GM21723 (cell line): ENCODE measurements around the gene BABAM1.

Experiments
- ATAC-seq: cut with Tn5 transposase; IDR thresholded peaks from one replicate; pipeline ENCODE4 v1.9.1; 2021; ENCODE audit warnings: mild to moderate bottlenecking, moderate library complexity; ENCODE audit not compliant: unreplicated experiment

BABAM1 gene

GRCh38 chr19:17266975-17267788, at the start of gene BABAM1:
TSS of gene BABAM1 (plus strand) at chr19:17267443. CDS start at chr19:17268807, 1,364 bp downstream.
- peak; percentile 86 for ATAC-seq

GRCh38 chr19:17219286-17219685, 48.0 kb upstream of the BABAM1 start:
- no peak for ATAC-seq

DNA sequence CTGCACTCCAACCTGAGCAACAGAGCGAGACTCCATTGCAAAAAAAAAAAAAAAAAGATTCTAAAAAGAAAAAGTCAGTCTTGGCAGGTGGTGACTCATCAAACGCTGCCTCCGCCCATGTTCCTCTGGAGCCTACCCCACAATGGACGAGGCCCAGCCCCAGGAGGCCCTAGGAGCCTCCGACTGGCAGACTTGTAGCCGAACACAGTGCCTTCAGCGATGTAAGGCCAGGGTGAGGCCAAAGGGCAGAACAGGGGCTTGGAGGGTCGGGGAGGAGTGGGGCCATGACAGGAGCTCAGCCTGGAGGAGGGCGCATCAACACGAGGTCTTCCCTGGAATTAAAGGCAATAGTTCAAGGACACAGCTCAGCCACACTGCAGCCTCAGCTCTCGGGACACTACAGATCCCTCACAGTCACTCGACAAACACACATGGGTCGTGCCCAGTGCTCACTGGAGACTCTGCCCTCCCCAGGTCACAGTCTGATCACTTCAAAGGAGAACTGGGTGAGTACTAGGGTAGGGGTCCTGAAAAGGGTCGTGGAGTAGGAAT, 47.0 kb upstream of the BABAM1 start:
- ATAC-seq, result no peak

GRCh38 chr19:17225053-17225452, 42.2 kb upstream of the BABAM1 start:
- no peak for ATAC-seq

DNA sequence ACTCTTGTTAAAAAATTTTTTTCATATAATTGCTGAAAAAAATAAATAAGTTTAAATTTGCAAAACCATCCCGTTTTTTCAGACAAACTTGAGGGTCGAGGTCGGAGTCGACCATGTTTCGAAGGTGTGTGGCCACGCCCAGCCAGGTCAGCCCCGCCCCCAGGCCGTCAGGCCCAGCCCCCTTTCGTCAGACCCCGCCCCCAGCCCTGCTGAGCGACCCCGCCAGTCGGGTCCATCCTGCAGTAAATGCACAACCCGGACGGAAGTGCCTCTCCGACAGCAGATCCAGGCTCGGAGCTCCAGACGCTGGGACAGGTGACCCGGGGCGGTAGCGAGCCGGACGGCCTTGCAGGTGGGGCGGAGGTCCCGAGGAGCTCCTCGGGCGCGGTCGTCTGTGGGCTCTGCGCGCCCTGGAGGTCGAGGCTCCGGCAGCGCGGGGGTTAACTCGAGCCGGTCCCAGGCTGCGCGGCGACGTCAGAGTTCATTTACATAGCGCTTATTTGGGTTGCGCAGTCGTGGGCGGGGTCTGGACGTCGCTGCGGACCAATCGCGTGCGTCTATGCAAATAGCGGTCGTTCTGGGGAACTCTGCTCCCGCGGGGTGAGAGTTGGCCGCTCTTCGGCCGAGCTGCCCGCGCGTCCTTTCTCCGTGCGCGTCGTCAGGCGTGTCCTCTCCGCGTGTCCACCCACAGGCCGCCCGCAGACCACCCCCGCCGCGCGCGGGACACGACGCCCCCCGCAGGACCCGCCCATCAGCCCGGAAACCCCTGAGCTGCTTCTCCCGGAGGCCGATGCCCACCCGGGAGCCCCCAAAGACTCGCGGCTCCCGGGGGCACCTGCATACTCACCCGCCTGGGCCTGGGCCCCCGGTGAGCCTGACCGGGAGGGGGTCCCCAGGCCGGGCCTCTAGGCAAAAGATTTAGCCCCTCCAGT, 41.0 kb upstream of the BABAM1 start, which contains the start of gene OCEL1:
OCEL1 (plus strand) TSS at position 225 of the 932 bp plus-strand sequence; CDS start at position 247, 22 bp downstream.
- peak; percentile 92 for ATAC-seq

DNA sequence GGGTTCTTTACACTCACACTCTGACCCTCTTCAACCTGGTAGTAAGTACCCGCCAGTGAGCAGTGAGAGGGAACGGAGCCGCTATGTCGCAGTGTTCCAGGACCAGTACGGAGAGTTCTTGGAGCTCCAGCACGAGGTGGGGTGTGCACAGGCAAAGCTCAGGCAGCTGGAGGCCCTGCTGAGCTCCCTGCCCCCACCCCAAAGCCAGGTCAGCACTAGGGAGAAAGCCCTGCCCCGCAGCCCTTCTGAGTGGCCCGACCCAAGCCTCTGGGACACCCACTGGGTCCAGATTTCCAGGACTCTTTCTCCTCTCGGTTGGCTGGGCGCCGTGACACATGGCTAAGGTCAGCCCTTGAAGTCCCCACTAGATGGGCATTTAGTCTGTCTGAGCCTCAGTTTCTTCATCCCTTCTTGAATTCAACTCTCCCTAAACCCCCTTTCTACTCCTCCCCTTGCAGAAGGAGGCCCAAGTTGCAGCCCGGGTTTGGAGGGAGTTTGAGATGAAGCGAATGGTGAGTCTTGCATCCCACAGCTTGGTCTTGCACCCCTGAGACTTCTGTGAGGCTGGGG, 39.4 kb upstream of the BABAM1 start:
- no peak for ATAC-seq

- no peak for ATAC-seq
Measured at GRCh38 chr19:17229890-17230289, 37.4 kb upstream of the BABAM1 start.

DNA sequence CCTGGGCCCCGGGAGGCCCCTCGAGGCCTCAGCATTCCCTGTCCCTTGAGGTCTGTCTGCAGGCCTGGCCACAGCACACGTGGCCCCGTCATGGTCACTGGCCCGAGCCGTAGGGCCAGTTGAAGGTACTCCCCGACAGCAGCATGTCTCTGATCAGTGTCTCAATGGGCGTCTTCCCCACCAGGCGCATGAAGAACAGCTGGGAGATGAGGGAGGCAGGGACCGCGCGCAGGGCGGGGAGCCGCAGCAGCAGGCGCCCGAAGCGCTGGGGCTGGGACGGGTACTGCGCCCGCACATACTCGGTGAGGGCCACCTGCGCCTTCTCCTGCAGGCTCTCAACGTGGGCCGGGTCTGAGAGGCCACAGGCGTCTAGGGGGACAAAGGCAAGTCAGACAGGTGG, 35.0 kb upstream of the BABAM1 start:
- ATAC-seq, result no peak

GRCh38 chr19:17234911-17235299, 32.3 kb upstream of the BABAM1 start:
- ATAC-seq, result peak; percentile 69

DNA sequence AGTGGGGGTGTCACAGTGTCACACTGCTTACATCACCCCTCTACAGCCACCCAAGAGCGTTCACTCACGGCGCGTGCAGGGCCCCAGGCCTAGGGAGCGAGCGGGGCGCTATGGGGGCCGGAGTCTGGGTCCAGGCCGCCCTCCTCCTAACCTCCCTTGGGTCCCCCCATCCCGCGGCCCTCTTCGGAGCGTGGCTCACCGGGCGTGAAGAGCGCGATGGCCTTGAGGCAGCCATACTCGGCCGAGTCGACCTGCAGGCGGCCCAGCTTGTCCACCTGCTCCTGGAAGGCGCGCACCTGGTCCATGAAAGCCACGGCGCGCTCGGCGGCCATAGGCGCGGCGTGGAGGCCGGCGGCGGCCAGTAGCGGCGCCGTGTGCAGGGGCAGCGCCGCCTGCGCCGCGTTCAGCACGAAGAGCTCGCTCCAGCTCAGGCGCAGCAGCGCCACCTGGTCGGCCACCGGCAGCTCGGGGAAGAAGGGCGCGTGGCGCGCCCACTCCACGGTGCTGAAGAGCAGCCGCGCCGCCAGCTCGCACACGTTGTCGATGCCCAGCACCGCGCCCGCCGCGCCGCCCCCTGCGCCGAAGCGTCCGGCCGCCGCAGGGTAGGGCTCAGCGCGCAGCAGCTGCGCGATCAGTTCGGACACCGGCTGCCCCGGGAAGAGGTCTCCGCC, 31.8 kb upstream of the BABAM1 start:
- ATAC-seq, result peak; percentile 59

DNA sequence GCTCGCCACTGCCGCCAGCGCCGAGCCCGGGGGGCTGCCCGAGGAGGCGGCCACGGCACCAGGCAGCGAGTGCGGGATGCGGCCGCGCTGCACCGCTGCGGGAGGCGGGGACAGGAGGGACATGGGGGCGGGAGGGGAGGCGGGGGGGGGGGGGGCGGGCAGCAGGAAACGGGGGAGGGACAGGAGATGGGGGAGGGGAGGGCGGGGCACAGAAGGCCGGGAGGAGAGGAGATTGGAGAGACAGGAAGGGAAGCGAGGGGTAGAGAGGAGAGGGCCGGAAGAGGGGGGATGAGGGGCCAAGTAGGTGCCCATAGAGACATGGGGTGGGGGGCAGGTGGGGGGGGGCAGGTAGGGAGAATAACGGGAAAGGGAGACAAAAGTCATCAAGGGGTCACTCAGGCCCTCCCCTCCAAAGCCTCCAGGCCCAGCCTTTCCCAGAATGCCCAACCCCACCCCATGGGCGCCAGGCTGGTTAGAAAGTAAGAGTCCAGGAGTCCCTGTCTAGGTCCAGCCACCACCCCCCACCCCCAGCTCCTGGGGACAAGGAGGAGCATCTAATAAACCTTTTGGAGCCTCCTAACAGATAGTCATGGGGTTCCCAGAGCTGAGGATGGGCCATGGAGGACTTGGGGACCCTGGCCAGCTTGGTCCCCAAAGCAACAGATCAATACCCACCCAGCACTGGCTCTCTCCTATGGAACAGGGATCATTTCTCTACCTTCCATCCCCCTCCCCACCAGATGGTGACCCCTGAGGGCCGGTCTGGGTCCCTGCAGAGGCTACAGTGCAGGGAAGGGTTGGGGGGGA, 31.1 kb upstream of the BABAM1 start:
- no peak for ATAC-seq

DNA sequence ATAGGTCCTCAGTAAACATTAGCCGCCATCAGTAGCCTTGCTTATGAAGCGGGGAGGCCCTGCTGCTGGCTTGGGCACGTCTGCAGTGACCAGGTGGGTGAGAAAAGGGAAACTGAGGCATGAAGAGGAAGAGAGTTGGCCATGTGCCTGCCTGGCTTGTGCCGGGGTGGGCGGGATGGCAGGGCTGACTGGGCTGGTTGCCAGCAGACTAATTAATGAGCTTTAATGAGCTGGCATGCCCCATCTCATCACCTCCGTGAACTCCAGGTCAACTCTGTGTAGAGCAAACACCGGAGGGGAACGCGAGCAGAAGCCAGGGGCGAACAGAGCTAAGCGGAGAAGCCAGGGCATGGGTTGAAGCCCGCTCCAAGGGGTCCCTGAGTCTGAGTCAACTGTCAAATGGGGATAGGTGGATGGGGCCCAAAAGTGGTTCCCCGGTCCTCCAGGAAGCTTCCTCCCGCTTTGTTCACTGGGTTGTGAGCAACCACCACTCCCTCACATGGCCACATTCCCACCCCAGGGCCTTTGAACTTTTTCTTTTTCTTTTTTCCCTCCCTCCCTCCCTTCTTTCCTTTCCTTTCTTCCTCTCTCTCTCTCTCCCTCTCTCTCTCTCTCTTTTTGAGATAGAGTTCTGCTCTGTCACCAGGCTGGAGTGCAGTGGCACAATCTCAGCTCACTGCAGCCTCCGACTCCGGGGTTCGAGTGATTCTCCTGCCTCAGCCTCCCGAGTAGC, 30.3 kb upstream of the BABAM1 start:
- ATAC-seq, result no peak

- ATAC-seq, result no peak
Measured at GRCh38 chr19:17237747-17238706, 29.2 kb upstream of the BABAM1 start.

GRCh38 chr19:17240062-17240752, 27.0 kb upstream of the BABAM1 start:
- no peak for ATAC-seq

- ATAC-seq, result no peak
Measured at GRCh38 chr19:17240826-17241399, 26.3 kb upstream of the BABAM1 start.

- no peak for ATAC-seq
Measured at GRCh38 chr19:17242431-17243208, 24.6 kb upstream of the BABAM1 start.
